Pancreas (tissue), 10 donors: ENCODE results near the gene REM2. TPM values are rescaled to one million over a fixed set of nuclear protein-coding genes. Genes with fewer than 3 reads are reported as not detected.

Experiments
- ATAC-seq, 4 donors: fragments of 200-7000 bp; cut with Tn5 transposase; one replicate each; pipeline versions ENCODE4 v1.8.0 to v1.9.1; 2020; ENCODE audit warnings: mild to moderate bottlenecking in 4 of 4, moderate library complexity in 4 of 4
- DNase-seq, 6 donors: peaks; one replicate each; pipeline ENCODE4 v3.0.0-alpha.2; 2020
- FAIRE-seq: peaks from 2 replicates; lab custom pipeline; 2012; peaks lifted over from hg19 to GRCh38; lab: Jason Lieb, UNC
- H3K27ac ChIP-seq, 4 donors: fragments of 200-600 bp; sonication (generic); 1 replicate in 3 of 4; 2 replicates in 1 of 4; pipeline versions ENCODE4 v1.5.0 to v1.8.0; 2020
- H3K27me3 ChIP-seq, 4 donors: fragments of 200-600 bp; one replicate each; pipeline ENCODE4 v1.8.0; 2021
- H3K36me3 ChIP-seq, 3 donors: fragments of 200-600 bp; sonication (generic) in 1 of 3; one replicate each; pipeline versions ENCODE4 v1.5.0 to v1.8.0; 2020 to 2021
- H3K4me1 ChIP-seq, 3 donors: fragments of 200-600 bp; one replicate each; pipeline ENCODE4 v1.8.0; 2021
- H3K4me3 ChIP-seq, 4 donors: fragments of 200-600 bp; sonication (generic) in 2 of 4; one replicate each; pipeline versions ENCODE4 v1.5.0 to v1.8.0; 2020 to 2021
- H3K9me3 ChIP-seq, 4 donors: fragments of 200-600 bp; one replicate each; pipeline ENCODE4 v1.8.0; 2021
- WGBS, 2 donors: extraction: QIAGEN DNeasy Blood & Tissue Kit; methylation state at CpG; one replicate each; pipeline ENCODE4 v1.1.7; 2013; 5-methylcytosine and 5-hydroxymethylcytosine counted together
- intact Hi-C, 3 donors: fragments of 100-400 bp; cut with DNase I; formaldehyde crosslinking; loops; one replicate each; pipeline versions ENCODE4 v1.11.1 to v1.14.2; 2022
- polyA plus RNA-seq, 2 donors: library from polyadenylated mRNA; stranded (reverse); fragments of 200-250 nt; gene quantifications; one replicate each; pipeline ENCODE4 v1.2.3, GENCODE V29; 2013
- total RNA-seq, 6 donors: library from RNA; stranded (reverse); fragmentation: NEBNext Ultra II Directional in 4 of 6; extraction: Animal tissue kit (Norgen Biotek cat#: 25700) in 4 of 6; gene quantifications; one replicate each; pipeline versions ENCODE4 v1.2.1 to v1.2.4, GENCODE V29; 2021 to 2023
- TF ChIP-seq, protein P1 (sequence below), 4 donors: fragments of 200-600 bp; sonication (generic) in 3 of 4; IDR thresholded peaks; one replicate each; pipeline versions ENCODE4 v1.5.0 to v1.8.0; 2021; ENCODE audit warnings: antibody characterized with exemption in 4 of 4
- donor health status: healthy with polysubstance abuse.
- donor health status: DM: no; HTN: no; CAD: no; lungs with moderate emphysema.
- donor health status: DM: no; HTN: no; CAD: no.
- donor health status: control.
- donor health status: control.
- donor health status: Bipolar disorder and iron deficiency.
- donor health status: DM: yes; HTN: yes; CAD: no.
- donor health status: DM: no; HTN: no; CAD: no.
- donor health status: DM: no; HTN: no; CAD: no.
- donor health status: DM: yes; HTN: yes; CAD: no.

REM2 gene
- total and polyA plus RNA-seq, 8 donors = 0.16 to 2.5 (median 0.38) TPM; not detected in 1

DNA sequence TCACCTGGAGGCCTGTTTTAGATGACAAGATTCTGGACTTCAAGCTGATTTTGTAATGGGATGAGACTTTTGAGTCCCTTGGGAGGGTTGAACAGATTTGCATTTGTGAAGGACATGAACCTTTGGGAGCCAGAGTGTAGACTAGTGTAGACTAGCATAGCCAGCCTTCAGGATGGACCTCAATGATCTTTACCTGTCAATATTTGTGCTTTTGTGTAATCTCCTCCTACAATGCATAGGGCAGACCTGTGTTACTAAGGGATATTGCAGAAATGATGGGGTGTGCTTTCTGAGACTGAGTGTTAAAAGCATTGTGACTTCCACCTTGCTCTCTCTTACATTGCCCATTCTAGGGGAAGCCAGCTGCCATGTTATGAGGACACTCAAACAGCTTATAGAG, 21.4 kb upstream of the REM2 start:
- ATAC-seq (no peak), FAIRE-seq (no peak)
- intact Hi-C loops = no loop called here

DNA sequence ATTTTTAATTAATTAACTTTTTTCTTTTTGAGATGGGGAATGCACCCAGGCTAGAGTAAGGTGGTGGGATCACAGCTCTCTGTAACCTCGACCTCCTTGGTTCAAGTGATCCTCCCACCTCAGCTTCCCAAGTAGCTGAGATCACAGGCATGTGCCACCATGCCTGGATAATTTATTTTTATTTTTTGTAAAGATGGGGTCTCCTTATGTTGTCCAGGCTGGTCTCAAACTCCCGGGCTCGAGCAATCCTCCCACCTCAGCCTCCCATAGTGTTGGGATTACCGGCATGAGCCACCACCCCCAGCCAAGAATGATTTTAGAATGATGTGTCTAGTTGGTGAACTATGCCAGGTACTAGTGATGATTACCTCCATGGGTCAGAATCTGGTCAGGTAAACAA, 18.0 kb upstream of the REM2 start:
- intact Hi-C loops = no loop called here
- WGBS, 2 donors = 62 to 78% methylated on average over 4 of the region's 4 CpGs
- H3K4me3 ChIP-seq = no peak overlapping the region

More for the DNA sequence above, 21.4 kb upstream of the REM2 start:
- DNase-seq = no peak
- Histone ChIP-seq H3K9me3 (no peaks in the 10 kb centered on the region), H3K27me3 (no peaks in the 10 kb centered on the region), H3K36me3 (no peaks in the 10 kb centered on the region), H3K4me3 (no peak overlapping the region), H3K27ac (no peak overlapping the region), H3K4me1 (no peaks in the 10 kb centered on the region)
- TF ChIP-seq, protein P1, sequence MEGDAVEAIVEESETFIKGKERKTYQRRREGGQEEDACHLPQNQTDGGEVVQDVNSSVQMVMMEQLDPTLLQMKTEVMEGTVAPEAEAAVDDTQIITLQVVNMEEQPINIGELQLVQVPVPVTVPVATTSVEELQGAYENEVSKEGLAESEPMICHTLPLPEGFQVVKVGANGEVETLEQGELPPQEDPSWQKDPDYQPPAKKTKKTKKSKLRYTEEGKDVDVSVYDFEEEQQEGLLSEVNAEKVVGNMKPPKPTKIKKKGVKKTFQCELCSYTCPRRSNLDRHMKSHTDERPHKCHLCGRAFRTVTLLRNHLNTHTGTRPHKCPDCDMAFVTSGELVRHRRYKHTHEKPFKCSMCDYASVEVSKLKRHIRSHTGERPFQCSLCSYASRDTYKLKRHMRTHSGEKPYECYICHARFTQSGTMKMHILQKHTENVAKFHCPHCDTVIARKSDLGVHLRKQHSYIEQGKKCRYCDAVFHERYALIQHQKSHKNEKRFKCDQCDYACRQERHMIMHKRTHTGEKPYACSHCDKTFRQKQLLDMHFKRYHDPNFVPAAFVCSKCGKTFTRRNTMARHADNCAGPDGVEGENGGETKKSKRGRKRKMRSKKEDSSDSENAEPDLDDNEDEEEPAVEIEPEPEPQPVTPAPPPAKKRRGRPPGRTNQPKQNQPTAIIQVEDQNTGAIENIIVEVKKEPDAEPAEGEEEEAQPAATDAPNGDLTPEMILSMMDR (IDR thresholded peaks at IDR 0.05) = no peak

DNA sequence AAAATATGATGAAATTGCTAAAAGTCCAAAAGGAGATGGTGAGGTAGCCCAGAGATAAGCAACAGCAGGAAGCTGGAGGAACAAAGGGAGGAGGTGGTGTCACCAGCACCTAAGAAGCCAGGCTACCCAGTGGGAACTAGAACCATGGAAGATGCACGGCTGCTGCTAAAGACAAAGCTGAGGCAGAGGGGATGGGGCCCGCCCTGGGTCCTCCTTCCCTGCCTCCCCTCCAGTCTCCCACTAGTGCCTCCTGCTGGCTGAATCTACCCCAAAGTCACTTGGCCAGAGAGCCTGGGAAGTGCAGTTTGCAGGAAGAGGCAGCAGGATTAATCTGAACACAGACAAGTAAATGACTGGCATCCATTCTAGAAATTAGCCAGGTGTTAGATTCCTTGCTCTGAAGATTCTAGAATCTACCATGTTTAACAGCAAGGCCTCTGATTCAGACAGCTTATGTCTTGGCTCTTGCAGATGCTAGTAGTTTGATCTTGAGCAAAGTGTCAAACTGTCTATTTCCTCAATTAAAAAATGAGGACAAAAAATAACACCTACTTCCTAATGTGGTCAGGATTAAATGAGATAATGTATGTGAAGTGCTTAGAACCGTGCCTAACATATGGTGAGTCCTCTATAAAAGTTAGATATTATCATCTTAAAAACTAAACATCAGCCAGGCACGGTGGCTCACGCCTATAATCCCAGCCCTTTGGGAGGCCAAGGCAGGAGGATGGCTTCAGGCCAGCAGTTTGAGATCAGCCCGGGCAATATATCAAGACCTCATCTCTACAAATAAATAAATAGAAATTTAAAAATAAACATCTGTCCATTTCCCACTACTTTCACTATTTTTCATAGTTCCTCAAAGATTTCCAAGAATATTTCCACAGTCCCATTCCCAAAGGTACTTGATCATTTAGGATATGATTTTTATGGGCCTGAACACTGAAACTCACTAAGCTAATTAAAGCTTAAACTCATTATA, 17.3 kb upstream of the REM2 start:
- no peak overlapping the region for H3K27ac ChIP-seq
- H3K4me1 ChIP-seq = peaks cover 4 to 7% (median 7%) of the 10 kb centered on the region in 3 donors
- TF ChIP-seq, protein P1 (IDR thresholded peaks at IDR 0.05) = no peak
- H3K27me3 ChIP-seq = no peaks in the 10 kb centered on the region
- FAIRE-seq = no peak
- 59 to 60% methylated on average over 6 of the region's 6 CpGs for WGBS, 2 donors
- no peaks in the 10 kb centered on the region for H3K36me3 ChIP-seq
- ATAC-seq = no peak
- no peak for DNase-seq
- no peak overlapping the region for H3K4me3 ChIP-seq
- intact Hi-C loops = no loop called here
- no peaks in the 10 kb centered on the region for H3K9me3 ChIP-seq

More for the DNA sequence above, 18.0 kb upstream of the REM2 start:
- DNase-seq = no peak
- TF ChIP-seq, protein P1 (IDR thresholded peaks at IDR 0.05) = no peak
- H3K36me3 ChIP-seq = no peaks in the 10 kb centered on the region
- H3K27me3 ChIP-seq = no peaks in the 10 kb centered on the region
- no peak for FAIRE-seq
- H3K9me3 ChIP-seq = no peaks in the 10 kb centered on the region
- H3K4me1 ChIP-seq = no peaks in the 10 kb centered on the region
- ATAC-seq = no peak
- H3K27ac ChIP-seq = no peak overlapping the region

DNA sequence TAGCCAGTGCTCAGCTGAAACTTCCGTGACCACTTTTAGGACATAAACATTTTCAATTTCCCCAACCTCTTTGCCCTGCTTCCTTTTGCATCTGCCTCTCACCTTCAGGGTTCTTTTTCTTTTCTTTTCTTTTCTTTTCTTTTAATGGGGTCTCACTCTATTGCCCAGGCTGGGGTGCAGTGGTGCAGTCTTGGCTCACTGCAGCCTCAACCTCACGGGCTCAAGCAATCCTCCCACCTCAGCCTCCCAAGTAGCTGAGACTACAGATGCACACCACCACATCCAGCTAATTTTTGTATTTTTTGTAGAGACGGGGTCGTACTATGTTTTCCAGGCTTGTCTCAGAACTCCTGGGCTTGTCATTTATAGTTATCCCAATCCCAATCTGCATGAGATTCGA, 16.1 kb upstream of the REM2 start:
- Histone ChIP-seq H3K36me3 (no peaks in the 10 kb centered on the region), H3K4me1 (peaks cover 7 to 9% (median 8%) of the 10 kb centered on the region in 3 donors), H3K4me3 (no peak overlapping the region), H3K9me3 (no peaks in the 10 kb centered on the region), H3K27me3 (no peaks in the 10 kb centered on the region), H3K27ac (no peak overlapping the region)
- ATAC-seq = no peak
- TF ChIP-seq, protein P1 (IDR thresholded peaks at IDR 0.05) = no peak
- 91 to 92% methylated on average over 5 of the region's 5 CpGs for WGBS, 2 donors
- no peak for FAIRE-seq
- no peak for DNase-seq
- intact Hi-C loops = no loop called here
